Activated naive CD8-positive, alpha-beta T cell treated with anti-CD3 and anti-CD28 coated beads, Interleukin-2, amount 50 U/mL, for 24 hours (primary cell): ENCODE data around the gene USP11.

Experiments used
- ATAC-seq: fragments of 150-1000 bp; cut with Tn5 transposase; one replicate; pipeline ENCODE4 v1.10.0; 2021
- DNase-seq: peaks from one replicate; pipeline ENCODE4 v3.0.0; 2021
- H3K27ac Mint-ChIP-seq: one replicate; pipeline ENCODE4 v1.8.0; 2021; ENCODE audit warnings: mild to moderate bottlenecking, mixed read lengths
- H3K27me3 Mint-ChIP-seq: one replicate; pipeline ENCODE4 v1.8.0; 2021; ENCODE audit warnings: mixed read lengths
- H3K36me3 Mint-ChIP-seq: one replicate; pipeline ENCODE4 v1.8.0; 2021; ENCODE audit warnings: low read depth, mixed read lengths
- H3K4me1 Mint-ChIP-seq: one replicate; pipeline ENCODE4 v1.8.0; 2021; ENCODE audit warnings: mixed read lengths
- H3K4me3 Mint-ChIP-seq: one replicate; pipeline ENCODE4 v1.8.0; 2021; ENCODE audit warnings: mild to moderate bottlenecking, moderate library complexity, mixed read lengths
- H3K9me3 Mint-ChIP-seq: one replicate; pipeline ENCODE4 v1.8.0; 2021; ENCODE audit warnings: mixed read lengths

The USP11 gene

GRCh38 chrX:47214435-47215077, 18.3 kb upstream of the USP11 start:
- Mint-ChIP-seq H3K36me3 (peaks cover 23% of the 10 kb centered on the region), H3K9me3 (no peaks in the 10 kb centered on the region), H3K4me1 (peaks cover 29% of the 10 kb centered on the region), H3K27me3 (no peaks in the 10 kb centered on the region), H3K4me3 (no peak overlapping the region), H3K27ac (no peak overlapping the region)
- DNase-seq (no peak), ATAC-seq (no peak)

GRCh38 chrX:47215291-47215900, 17.4 kb upstream of the USP11 start:
- H3K4me3 Mint-ChIP-seq, result no peak overlapping the region

GRCh38 chrX:47216393-47216925, 16.4 kb upstream of the USP11 start:
- ATAC-seq (no peak), DNase-seq (no peak)
- peaks cover 44% of the 10 kb centered on the region for H3K4me1 Mint-ChIP-seq
- peak overlapping the region; percentile 98 for H3K27ac Mint-ChIP-seq
- H3K4me3 Mint-ChIP-seq, result peak overlapping the region; percentile 88
- H3K27me3 Mint-ChIP-seq, result no peaks in the 10 kb centered on the region
- H3K36me3 Mint-ChIP-seq, result peaks cover 30% of the 10 kb centered on the region
- H3K9me3 Mint-ChIP-seq, result no peaks in the 10 kb centered on the region

More at GRCh38 chrX:47215291-47215900, 17.4 kb upstream of the USP11 start:
- DNase-seq, result no peak
- Mint-ChIP-seq H3K36me3 (peaks cover 29% of the 10 kb centered on the region), H3K27ac (peak overlapping the region; percentile 98), H3K9me3 (no peaks in the 10 kb centered on the region), H3K27me3 (no peaks in the 10 kb centered on the region), H3K4me1 (peaks cover 37% of the 10 kb centered on the region)
- no peak for ATAC-seq

- DNase-seq, result peak; percentile 15
- Mint-ChIP-seq H3K36me3 (peaks cover 31% of the 10 kb centered on the region), H3K4me1 (peaks cover 44% of the 10 kb centered on the region)
Measured at GRCh38 chrX:47217121-47217851, 15.5 kb upstream of the USP11 start.

DNA sequence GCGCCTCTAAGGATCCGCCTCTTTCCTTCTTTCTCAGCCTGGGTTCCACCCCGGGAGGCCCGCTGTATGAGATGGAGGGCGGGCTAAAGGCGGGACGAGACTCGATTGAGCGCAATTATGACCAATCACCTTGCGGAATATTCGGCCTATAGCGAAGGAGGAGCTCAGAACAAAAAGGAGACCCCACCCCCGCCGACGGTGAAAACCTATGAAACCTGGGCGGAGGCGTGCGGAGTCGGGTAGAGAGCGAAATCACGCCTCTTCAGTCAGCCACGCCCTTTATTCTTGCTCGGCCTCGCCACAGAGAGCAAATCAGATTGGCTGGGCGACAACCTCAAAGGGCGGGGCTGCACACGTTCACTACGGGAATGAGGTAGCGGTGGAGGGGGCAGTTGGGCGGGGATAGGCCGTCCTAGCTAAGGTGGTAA, 14.9 kb upstream of the USP11 start:
- Mint-ChIP-seq H3K4me3 (peak overlapping the region; percentile 88), H3K27ac (peak overlapping the region; percentile 98), H3K27me3 (no peaks in the 10 kb centered on the region), H3K4me1 (peaks cover 44% of the 10 kb centered on the region), H3K36me3 (peaks cover 30% of the 10 kb centered on the region), H3K9me3 (no peaks in the 10 kb centered on the region)
- ATAC-seq (peak; percentile 85), DNase-seq (peak; percentile 89)

More at GRCh38 chrX:47217121-47217851, 15.5 kb upstream of the USP11 start:
- H3K27me3 Mint-ChIP-seq, result no peaks in the 10 kb centered on the region
- peak overlapping the region; percentile 98 for H3K27ac Mint-ChIP-seq
- ATAC-seq, result peak; percentile 48
- H3K4me3 Mint-ChIP-seq, result peak overlapping the region; percentile 88
- no peaks in the 10 kb centered on the region for H3K9me3 Mint-ChIP-seq

- Mint-ChIP-seq H3K27ac (peak within 1 kb of the TSS; percentile 98), H3K36me3 (peaks cover 26% of the 10 kb centered on the region), H3K4me3 (peak within 1 kb of the TSS; percentile 88), H3K27me3 (no peaks in the 10 kb centered on the region), H3K9me3 (no peaks in the 10 kb centered on the region), H3K4me1 (peaks cover 44% of the 10 kb centered on the region)
- ATAC-seq (peak; percentile 35), DNase-seq (peak; percentile 66)
Measured at GRCh38 chrX:47218280-47218919, 14.4 kb upstream of the USP11 start, which contains the start of gene CDK16. TSS of gene CDK16 (plus strand) at chrX:47218681. CDS start at chrX:47223558, 4,877 bp downstream.

GRCh38 chrX:47218920-47219815, 13.6 kb upstream of the USP11 start:
- H3K27me3 Mint-ChIP-seq, result no peaks in the 10 kb centered on the region
- peak overlapping the region; percentile 86 for H3K4me3 Mint-ChIP-seq
- ATAC-seq, result no peak
- H3K36me3 Mint-ChIP-seq, result peaks cover 24% of the 10 kb centered on the region
- H3K27ac Mint-ChIP-seq, result peak overlapping the region; percentile 84
- DNase-seq, result peak; percentile 65
- no peaks in the 10 kb centered on the region for H3K9me3 Mint-ChIP-seq
- peaks cover 43% of the 10 kb centered on the region for H3K4me1 Mint-ChIP-seq

DNA sequence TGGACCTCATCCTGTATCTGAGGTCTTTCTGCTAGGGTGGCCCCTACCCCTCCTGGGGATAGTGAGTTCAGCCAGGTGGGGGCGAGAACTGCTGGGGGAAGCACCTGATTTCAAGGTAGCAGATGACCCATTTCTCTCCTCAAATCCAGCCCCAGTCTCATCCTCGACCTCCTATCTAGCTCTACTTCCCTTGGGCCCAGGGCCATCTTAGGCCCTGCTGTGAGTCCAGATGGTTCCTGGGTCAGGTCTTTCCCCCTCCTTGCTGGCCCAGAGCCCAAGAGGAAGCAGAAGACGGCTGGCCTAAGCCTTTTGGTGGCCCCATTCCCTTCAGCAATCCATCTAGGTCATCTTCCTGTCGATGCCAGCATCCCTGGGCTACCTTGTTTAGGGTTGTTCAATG, 11.1 kb upstream of the USP11 start:
- H3K27me3 Mint-ChIP-seq, result no peaks in the 10 kb centered on the region
- ATAC-seq (no peak), DNase-seq (no peak)
- H3K36me3 Mint-ChIP-seq, result peaks cover 27% of the 10 kb centered on the region
- no peaks in the 10 kb centered on the region for H3K9me3 Mint-ChIP-seq
- peaks cover 29% of the 10 kb centered on the region for H3K4me1 Mint-ChIP-seq
- H3K4me3 Mint-ChIP-seq, result no peak overlapping the region
- H3K27ac Mint-ChIP-seq, result no peak overlapping the region

DNA sequence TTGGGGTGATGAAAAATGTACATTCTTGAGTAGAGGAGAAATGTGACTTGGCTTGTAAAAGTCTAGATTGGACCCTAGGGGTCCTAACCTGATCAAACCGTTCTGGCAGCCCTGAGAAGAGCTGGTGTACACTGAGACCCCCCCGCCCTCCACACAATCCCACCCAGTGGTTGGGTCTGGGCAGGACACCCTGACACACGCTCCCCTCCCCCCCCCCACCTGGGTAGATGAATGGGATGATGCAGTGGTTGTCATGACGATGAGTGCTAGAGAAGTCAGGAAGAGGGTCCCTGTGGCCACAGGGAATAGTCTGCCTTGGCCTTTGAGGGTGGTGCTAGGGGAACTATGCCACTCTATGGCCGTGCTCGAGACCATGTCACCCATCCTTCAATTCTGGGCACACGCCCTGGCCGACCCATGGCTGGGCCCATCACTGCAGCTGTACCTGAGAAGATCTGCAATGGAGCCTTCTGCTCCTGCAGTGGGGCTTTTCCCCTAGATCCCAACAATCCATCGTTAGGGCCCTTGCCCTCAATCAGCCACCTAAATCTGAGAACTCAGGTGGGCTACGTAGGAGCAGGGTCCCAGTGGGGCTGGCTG, 10.0 kb upstream of the USP11 start:
- DNase-seq (no peak), ATAC-seq (no peak)
- H3K36me3 Mint-ChIP-seq, result peaks cover 25% of the 10 kb centered on the region
- peaks cover 21% of the 10 kb centered on the region for H3K4me1 Mint-ChIP-seq
- H3K27me3 Mint-ChIP-seq, result no peaks in the 10 kb centered on the region
- H3K9me3 Mint-ChIP-seq, result no peaks in the 10 kb centered on the region
- no peak overlapping the region for H3K27ac Mint-ChIP-seq
- no peak overlapping the region for H3K4me3 Mint-ChIP-seq

- Mint-ChIP-seq H3K4me3 (no peak overlapping the region), H3K36me3 (peaks cover 30% of the 10 kb centered on the region), H3K9me3 (no peaks in the 10 kb centered on the region), H3K27me3 (no peaks in the 10 kb centered on the region), H3K27ac (no peak overlapping the region), H3K4me1 (peaks cover 21% of the 10 kb centered on the region)
- ATAC-seq (no peak), DNase-seq (no peak)
Measured at GRCh38 chrX:47223476-47224250, 9.1 kb upstream of the USP11 start.

GRCh38 chrX:47224266-47224895, 8.4 kb upstream of the USP11 start:
- H3K4me3 Mint-ChIP-seq, result no peak overlapping the region
- H3K27ac Mint-ChIP-seq, result no peak overlapping the region
- no peaks in the 10 kb centered on the region for H3K27me3 Mint-ChIP-seq
- no peaks in the 10 kb centered on the region for H3K9me3 Mint-ChIP-seq
- DNase-seq (no peak), ATAC-seq (no peak)
- H3K4me1 Mint-ChIP-seq, result peaks cover 17% of the 10 kb centered on the region
- H3K36me3 Mint-ChIP-seq, result peaks cover 33% of the 10 kb centered on the region

- H3K4me1 Mint-ChIP-seq, result peaks cover 12% of the 10 kb centered on the region
- ATAC-seq (no peak), DNase-seq (no peak)
- H3K36me3 Mint-ChIP-seq, result peaks cover 30% of the 10 kb centered on the region
- H3K4me3 Mint-ChIP-seq, result no peak overlapping the region
- no peaks in the 10 kb centered on the region for H3K9me3 Mint-ChIP-seq
- no peak overlapping the region for H3K27ac Mint-ChIP-seq
- no peaks in the 10 kb centered on the region for H3K27me3 Mint-ChIP-seq
Measured at GRCh38 chrX:47224896-47225290, 7.9 kb upstream of the USP11 start.
